Measurements from ENCODE around the gene SLC22A4.

SLC22A4 gene

DNA sequence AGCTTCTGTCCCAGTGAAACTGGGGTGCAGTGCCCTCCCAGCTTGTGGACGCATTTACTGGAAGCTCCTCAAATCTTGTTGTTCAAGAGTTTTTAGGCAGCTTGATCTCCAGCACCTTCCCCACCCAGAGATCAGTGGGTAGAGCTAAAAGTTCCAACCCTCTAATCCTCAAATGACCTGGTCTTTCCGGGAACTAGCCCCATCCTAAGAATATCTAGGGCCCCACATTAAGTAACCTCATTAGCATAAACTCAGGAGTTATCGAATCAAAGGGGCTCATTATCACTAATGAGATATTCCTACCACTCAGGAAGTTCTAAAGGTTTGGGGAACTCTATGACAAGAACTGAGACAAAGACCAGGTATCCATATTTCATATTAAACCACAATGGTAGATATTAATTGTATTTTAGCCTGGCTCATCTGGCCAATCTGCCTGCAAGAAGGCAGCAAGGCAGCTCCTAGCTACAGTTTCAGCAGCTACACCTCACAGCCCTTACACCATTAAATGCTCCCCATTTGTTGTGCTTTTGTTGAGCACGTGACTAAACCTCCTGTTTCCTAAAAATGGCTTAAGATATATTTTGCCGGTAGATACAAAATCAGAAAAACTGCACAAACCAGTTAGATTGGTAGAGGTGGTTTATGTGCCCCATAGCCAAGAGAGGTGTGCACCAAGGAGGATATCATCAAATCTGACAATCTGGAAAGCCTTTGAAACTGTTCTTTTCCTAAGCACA, 50.8 kb downstream of the SLC22A4 start:
- no peak for DNase-seq

DNA sequence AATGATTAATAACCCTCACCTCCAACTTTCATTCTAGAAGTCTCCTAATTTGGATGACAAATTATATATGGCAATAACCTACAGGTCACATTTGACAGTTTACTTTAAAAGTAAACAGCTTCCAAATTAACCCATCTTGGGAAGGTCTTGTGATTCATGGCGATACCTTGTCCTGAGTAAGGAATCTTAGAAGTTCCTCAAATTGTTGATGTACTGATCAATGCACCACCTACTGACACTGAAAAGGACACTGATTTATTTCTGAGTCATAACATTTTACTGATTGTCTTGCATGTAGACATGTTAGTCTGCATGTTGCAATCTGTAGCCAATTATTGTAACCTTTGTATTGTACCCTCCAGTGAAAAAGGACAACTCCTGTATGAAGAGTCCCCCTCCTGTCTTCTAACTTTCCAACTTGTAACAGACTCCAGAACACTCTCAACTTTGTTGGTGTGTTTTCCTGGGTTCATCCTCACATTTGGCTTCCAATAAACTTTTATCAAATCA, 59.3 kb downstream of the SLC22A4 start:
- no peak for DNase-seq

DNA sequence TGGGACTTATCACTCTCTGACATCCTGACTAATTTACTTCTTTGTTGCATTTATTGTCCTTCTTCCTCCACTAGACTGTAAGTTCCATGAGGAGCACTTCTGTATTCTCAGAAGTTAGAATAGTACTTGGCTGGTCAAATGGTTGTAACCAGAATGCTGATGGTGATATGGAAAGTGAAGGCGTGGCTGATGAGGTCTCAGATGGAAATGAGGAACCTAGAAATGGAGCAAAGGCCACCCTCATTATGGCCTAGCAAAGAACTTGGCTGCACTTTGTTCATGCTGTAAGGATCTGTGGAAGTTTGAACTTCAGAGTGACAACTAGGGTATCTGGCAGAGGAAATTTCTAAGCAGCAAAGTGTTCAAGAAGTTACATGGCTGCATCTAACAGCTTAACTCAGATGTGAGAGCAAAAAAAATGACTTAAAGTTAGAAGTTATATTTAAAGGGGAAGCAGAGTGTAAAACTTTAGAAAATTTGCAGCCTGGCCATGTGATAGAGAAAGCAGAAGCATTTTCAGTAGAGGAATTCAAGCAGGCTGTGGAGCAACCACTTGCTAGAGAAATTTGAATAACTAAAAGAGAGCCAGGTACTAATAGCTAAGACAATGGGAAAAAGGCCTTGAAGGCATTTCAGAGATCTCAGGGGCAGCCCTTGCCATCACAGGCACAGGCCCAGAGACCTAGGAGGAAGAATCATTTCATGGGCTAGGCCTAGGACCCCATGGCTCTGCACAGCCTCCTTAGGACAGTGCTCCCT, 60.4 kb downstream of the SLC22A4 start:
- DNase-seq, result no peak

DNA sequence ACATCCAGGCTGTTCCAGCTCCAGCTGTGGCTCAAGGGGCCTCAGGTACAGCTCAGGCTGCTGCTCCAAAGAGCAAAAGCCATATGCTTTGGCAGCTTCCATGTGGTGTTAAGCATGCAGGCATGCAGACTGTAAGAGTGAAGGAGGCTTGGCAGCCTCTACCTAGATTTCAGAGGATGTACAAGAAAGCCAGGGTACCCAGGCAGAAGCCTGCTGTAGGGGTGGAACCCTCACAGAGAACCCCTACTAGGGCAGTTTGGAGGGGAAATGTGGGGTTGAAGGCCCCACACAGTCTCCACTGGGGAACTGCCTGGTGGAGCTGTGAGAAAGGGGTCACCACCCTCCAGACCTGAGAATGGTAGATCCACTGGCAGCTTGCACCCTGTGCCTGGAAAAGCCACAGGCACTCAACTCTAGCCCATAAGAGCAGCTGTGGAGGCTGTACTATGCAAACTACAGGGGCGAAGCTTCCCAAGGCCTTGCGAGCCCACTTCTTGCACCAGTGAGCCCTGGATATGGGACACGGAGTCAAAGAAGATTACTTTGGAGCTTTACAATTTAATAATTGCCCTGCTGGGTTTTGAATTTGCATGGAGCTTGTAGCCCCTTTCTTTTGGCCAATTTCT, 61.1 kb downstream of the SLC22A4 start:
- no peak for DNase-seq

DNA sequence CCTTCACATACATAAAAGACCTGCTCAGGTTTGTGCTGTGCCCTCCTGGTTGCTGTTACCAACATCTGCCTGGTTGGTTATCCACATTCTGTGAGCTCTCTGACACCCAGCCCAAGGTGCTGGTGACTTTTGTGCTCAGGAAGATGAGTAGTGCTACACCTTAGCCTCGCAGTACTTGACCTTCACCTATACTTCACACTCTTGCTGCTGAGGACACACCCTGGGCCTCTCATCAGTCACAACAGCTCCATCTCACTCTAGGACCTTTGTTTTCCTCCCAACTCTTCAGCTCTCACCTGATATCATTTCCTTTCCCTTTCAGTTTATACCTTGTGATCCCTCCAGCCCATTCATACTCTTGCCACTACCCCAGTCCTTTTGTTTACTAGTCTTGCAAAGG, 64.6 kb downstream of the SLC22A4 start:
- DNase-seq, result no peak

DNA sequence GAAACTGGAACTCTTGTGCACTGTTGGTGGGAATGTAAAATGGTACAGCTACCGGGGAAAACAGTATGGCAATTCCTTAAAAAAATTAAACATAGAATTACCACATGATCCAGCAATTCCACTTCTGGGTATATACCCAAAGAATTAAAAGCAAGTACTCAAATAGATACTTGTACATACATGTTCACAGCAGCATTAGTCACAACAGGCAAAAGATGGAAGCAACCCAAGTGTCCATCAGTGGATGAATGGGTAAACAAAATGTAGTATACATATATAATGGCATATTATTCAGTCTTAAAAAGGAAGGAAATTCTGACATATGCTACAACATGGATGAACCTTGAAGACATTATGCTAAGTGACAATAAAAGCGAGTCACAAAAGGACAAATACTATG, 67.9 kb downstream of the SLC22A4 start:
- DNase-seq, result no peak

DNA sequence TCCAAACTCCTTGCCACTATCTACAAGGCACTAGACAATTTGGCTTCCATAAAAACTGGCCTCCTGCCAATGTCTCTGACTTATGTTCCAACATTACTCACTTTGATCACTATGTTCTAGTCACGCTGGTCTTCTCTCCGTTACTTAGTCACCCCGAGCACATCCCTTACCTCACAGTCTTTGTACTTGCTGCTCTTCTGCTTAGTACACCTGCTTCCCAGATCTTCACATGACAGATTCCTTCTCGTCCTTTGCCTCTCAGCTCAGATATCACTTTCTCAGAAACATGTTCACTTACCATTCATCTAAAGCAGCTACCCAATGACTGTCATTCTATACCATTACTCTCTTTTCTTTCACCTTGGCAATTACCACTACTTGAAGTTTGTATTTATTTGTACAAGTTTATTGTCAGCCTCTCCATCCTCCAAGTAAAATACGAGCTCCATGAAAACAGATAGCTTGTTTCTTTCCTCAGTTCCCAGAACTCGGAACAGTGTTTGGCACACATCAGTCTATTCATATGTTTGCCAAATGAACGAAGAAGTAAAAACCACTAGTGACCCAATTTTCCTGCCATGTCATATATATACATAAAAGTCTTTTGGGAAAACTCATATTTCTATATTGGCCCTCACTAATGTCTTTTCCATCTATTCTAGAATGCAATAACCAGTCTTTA, 69.4 kb downstream of the SLC22A4 start:
- DNase-seq, result no peak

DNA sequence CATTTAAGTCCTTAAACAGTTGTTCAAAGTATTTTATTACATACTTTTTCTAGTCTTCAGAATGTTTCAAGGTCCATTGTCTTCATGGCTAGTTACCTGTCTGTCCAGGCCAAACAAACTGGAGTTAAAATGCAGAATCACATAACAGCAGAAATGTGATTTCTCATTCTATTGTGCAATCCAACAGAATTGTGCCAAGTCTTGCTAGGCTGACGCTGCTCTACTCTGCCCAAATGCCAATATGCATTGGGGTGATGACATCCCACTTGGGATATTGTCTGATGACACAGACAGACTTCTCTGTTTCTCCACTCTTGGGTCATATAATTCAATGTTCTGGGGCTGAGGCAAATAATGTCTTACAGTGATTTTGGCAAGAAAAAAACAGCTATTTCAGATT, 70.1 kb downstream of the SLC22A4 start:
- DNase-seq, result no peak

DNA sequence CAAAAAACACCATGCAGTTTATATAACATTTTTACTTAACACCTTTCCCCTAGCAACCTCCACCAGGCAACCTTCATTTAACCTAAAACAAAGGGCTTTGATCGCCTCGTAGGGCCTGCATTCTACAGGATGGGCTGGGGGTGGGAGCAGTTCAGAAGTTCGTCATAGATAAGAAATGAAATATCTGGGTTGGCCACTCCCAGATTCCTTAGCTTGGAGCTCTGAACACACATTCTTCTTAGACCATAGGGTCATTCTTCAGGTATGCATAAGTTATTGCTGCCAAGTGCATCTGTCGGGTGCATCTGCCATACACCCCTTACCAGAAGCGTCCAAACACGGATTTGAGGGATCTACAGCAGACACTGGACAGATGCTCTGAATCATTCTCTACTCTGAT, 71.0 kb downstream of the SLC22A4 start:
- no peak for DNase-seq

DNA sequence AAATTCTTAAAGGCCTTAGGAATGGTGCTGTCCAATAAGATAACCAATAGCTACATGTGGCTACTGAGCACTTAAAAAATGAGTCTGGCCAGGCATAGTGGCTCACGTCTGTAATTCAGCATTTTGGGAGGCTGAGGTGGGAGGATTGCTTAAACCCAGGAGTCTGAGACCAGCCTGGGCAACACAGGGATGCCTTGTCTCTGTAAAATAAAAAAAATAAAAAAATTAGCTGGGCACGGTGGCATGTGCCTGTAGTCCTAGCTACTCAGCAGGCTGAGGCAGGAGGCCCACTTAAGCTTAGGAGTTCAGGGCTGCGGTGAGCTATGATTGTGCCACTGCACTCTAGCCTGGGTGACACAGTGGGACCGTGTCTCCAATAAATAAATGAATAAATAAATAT, 74.0 kb downstream of the SLC22A4 start:
- DNase-seq, result no peak

DNA sequence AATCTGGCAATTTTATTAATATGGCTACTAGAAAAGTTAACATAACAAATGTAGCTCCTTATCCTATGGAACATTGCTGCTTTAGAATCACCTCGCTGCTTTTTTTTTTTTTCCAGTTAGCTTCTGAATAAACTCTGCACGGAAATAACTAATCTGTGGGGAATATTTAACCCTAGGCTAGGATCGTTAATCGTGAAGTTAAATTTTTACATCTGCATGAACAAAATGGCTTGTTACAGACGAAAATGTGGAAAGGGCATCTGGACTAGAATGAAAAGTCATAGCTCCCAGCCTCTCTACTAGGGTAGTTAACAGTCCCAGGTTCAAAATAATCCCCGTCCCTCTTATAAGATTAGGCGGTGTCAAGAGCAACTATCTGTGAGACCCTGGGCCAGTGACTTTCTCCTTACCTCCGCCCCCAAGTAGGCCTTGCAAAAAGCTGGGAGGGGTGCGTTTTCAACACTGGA, 74.8 kb downstream of the SLC22A4 start:
- DNase-seq, result no peak

DNA sequence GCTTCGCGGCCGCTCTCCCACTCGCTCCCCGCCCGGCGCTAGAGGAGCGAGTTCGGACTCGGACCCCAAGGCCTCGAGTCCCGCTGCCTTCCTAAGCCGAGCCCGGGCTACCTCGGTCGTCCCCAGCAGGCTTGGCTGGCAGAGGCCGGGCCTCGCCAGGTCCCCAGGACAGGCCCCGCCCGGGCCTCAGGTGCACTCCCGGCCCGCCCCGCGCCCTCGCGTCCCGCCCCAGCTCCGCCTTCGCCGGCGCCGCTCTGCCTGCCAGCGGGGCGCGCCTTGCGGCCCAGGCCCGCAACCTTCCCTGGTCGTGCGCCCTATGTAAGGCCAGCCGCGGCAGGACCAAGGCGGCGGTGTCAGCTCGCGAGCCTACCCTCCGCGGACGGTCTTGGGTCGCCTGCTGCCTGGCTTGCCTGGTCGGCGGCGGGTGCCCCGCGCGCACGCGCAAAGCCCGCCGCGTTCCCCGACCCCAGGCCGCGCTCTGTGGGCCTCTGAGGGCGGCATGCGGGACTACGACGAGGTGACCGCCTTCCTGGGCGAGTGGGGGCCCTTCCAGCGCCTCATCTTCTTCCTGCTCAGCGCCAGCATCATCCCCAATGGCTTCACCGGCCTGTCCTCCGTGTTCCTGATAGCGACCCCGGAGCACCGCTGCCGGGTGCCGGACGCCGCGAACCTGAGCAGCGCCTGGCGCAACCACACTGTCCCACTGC, 75.4 kb downstream of the SLC22A4 start, which contains the start of gene SLC22A5:
Gene SLC22A5, plus strand, starts transcription at position 237 of the 707 bp plus-strand sequence. Its CDS starts 263 bp downstream, at position 500.
- no peak for DNase-seq

DNA sequence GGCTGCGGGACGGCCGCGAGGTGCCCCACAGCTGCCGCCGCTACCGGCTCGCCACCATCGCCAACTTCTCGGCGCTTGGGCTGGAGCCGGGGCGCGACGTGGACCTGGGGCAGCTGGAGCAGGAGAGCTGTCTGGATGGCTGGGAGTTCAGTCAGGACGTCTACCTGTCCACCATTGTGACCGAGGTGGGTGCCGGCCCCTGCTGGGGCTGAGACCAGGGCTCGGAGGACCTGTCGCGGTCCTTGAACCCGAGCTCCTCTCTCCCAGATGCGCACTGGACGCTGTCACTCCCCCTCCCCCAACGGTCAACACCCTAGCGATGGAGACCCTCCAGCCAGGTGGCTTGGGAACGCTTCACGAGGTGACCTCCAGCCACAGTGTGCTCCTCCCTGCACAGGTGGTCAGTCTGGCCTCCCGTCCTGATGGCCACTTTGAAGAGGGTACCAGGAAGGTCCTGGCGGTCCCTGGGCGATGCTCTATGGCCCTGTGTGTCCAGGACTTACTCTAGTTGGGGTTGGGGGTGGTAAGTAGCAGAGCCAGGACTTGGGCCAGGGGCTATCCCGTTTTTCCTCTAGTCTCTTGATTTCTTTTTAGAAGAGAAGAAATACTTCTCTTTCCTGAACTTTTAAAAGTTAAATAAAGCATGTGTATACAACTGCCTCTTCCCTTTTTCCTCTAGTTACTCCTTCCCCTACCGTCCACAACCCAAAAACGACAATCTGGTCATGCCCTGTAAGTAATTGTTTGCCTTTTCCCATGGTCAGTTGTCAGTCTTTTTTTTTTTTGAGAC, 76.2 kb downstream of the SLC22A4 start:
- DNase-seq, result no peak

DNA sequence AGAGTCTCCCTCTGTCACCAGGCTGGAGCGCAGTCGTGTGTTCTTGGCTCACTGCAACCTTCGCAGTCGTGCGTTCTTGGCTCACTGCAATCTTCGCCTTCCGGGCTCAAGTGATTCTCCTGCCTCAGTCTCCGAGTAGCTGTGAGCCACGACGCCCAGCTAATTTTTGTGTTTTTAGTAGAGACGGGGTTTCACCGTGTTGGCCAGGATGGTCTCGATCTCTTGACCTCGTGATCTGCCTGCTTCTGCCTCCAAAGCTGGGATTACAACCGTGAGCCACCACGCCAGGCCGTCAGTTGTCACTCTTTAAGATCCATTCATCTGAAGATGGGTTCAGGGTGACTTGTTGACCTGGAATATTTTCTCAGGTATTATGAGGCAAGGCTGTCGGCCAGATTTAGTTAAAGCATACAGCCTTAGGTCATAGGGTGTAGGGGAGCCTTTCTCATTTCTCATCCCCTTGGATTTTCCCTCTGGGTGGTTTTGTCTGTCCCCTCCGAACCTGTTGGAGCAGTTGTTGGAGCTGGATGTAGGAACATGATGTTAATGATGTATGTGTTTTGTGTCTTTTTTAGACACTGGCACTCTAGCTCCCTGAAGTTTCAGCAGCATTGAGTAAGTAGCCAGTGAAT, 76.9 kb downstream of the SLC22A4 start:
- no peak for DNase-seq

DNA sequence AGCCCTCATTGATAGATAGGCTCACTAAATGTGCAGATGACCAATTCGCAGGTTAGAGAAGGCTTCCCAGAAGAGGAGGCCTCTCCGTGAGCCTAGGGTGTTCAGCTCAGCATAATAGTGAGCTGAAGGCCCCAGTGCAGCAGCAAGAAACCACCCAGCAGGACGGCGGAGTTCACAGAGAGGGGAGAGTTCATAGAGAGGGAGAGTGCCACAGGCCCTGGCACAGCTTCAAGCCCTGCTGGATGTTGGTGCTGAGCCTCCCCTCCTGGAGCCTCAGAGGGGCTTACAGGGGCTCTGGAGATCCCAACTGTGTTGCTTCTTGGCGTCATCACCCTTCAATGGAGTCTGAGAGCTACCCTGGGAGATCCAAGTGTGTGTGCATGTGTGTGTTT, 77.4 kb downstream of the SLC22A4 start:
- DNase-seq, result no peak

DNA sequence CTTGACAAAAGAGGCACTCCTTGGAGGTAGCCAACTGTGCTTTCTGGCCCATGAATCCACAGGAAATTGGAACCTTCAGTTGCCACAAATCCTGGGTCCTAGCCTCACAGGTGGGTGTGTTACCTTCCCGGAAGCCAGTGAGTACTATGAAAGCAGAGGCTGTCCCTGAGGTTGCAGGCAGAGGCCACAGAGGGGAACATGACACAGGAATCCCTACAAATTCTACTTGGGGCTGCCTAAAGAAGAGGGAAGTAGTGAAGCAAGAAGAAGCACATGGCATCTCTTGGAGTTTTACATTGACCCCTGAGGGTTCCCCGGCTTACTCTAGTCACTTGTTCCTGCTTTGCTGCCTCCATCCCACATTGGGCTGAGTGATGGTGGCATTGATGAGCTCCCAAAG, 77.9 kb downstream of the SLC22A4 start:
- DNase-seq, result no peak

DNA sequence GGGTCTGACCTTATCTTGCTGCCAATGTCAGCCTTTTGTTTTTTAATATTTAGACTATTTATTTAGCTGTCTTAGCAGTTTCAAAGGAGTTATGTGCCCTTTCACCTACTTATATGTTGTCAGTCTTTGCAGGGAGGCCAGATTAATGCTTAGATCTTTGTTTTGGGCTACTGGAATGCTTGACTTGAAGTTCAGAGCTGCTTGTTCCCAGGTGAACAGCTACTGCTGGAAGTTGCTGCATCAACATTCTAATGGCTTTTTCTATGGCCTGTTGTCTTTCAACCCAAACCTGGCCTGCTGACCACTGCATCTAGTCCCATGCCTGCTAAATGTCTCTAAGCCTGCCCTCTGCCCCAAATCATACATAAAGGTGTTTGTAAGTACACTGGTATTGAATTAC, 78.3 kb downstream of the SLC22A4 start:
- DNase-seq, result no peak

DNA sequence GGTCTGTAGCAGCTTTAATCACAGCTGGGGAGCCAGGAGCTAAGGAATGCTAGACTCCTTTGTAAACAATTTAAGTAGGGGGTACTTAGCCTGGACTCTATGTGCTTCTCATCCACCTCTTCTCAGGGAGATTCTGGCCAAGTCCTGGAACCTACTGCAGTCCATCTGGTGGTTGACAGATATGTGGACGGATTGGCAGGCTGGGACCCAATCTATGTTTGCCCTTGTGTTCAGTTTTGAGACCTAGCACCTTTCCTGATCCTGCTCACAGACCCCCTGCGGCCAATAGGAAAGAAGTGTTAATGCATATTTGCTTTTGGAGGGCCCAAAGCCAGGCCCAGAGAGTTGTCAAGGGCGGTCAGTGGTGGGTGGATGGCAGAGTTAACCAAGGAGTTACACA, 81.8 kb downstream of the SLC22A4 start:
- no peak for DNase-seq

DNA sequence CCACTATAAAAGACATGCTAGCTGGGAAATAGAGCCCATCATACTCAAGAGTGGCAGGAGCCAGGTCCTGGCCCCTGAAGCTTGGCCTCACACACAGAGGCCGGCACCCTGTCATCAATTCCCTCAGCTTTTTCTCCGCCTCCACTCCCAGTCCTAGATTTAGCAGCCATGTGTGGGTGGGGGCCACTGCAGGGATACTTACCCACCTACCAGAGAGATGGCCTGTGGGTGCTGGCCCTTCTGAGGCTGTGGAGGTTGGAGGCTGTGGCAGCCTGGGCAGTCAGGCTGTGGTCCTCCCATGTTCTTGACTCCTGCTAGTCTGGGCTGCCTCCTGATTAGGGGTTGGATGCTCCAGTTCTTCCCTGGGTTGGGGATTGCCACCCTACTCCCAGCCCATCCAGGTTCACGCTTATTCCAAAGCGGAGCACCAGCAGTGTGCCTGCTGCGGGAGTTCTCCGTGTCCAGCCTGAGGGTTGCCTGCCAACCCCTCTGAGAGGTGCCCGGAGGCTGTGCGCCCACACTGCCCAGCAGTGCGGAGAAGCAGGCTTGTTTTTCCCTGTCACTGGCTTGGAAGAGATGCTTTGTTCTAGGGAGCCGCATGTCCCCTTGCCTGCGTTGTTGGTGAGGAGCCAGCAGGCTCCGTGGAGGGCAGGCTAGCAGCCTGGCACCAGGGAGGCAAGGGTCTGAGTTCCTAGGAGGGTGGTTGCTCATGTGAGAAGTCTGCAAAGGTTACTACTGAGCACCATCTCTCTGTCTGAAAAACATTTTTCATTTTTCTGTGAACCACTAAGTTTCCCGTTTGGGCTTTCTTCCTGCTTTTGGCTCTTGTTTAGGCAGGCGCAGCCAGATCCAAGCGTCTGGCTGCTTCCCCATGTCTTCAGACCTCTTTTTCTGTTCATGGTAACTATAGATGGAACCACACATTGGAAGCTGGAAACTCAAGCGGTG, 82.8 kb downstream of the SLC22A4 start:
- no peak for DNase-seq

DNA sequence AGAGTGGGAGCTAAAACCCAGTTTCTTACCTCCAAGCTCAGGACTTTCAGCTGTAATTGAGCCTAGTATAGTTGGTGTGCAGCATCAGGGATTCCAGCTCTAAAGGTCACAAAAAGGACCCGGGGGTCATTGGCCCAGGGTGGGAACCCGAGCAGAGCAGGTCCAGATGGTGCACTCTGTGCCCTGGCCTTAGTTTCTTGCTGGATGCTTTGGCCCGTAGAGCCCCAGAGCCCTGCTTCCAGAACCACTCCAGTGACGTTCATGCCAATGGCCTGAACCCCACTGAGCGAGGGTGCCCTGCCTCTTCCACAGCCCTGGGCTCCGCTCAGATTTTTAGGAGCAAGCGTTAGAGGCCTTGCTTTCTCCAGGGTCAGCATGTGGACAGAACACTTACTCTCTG, 83.5 kb downstream of the SLC22A4 start:
- DNase-seq, result no peak
